ENCODE data around the gene RAB3GAP2.
A peak's percentile ranks its signal among the peaks of the same experiment; 100 is the strongest.
"Not testable (repeated sequence)": the region's sequence is repeated elsewhere in the genome, so short reads cannot be mapped to it uniquely, and the experiment has no call there.

RAB3GAP2 gene

DNA sequence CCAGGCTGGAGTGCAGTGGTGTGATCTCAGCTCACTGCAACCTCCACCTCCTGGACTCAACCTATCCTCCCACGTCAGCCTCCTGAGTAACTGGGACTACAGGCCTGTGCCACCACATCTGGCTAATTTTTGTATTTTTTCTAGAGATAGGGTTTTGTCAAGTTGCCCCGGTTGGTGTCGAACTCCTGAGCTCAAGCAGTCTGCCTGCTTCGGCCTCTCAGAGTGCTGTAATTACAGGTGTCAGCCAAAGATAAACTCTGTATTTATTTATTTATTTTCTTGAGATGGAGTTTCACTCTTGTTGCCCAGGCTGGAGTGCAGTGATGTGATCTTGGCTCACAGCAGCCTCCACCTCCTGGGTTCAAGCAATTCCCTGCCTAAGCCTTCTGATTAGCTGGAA is 159.7 kb downstream of the RAB3GAP2 start:
- not testable (repeated sequence) for H3K27me3 Mint-ChIP-seq; H3K9me3 Mint-ChIP-seq; H3K4me3 Mint-ChIP-seq; H3K27ac Mint-ChIP-seq; H3K4me1 Mint-ChIP-seq (ENCODE audit: low read depth); DNase-seq
- H3K36me3 Mint-ChIP-seq (ENCODE audit: low read depth): peaks cover 81% of the 10 kb centered on the region

DNA sequence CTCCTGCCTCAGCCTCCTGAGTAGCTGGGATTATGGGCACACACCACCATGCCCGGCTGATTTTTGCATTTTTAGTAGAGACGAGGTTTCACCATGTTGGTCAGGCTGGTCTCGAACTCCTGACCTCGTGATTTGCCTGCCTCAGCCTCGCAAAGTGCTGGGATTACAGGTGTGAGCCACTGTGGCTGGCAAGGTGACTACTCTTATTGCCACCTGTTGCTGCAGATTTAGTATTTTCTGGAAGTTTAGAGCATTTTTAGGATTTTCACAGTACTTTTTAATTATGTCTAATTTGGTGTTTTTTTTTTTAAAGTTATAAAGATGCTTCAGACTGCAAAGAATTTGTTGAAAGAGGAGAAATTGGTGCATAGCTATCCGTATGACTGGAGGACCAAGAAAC is 161.8 kb downstream of the RAB3GAP2 start:
- not testable (repeated sequence) for H3K27me3 Mint-ChIP-seq; H3K9me3 Mint-ChIP-seq; H3K4me3 Mint-ChIP-seq; H3K4me1 Mint-ChIP-seq (ENCODE audit: low read depth); DNase-seq; H3K27ac Mint-ChIP-seq
- peaks cover 84% of the 10 kb centered on the region for H3K36me3 Mint-ChIP-seq (ENCODE audit: low read depth)

DNA sequence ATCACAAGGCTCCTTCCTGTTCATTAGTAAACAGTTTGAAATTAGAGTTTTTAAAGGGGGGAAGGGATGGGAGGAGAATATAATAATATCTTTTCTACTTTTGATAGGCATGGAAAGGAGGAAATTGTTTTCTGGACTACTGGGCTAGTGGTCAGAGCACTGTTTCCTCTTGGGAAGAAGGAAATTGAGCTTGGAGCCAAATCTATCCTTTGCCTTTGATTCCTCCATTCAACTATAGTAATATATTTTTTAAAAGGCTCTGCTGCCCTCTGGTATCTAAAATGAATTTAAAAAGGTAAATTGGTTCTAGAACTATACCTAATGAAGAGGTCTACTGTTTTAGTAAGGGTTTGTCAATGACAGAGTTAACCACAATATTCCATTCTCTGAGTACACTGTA is 172.4 kb downstream of the RAB3GAP2 start:
- H3K9me3 Mint-ChIP-seq: no peaks in the 10 kb centered on the region
- peaks cover 23% of the 10 kb centered on the region for H3K4me1 Mint-ChIP-seq (ENCODE audit: low read depth)
- no peaks in the 10 kb centered on the region for H3K27me3 Mint-ChIP-seq
- H3K27ac Mint-ChIP-seq: peak overlapping the region; percentile 33
- H3K4me3 Mint-ChIP-seq: no peak overlapping the region
- peaks cover 77% of the 10 kb centered on the region for H3K36me3 Mint-ChIP-seq (ENCODE audit: low read depth)
- DNase-seq: no peak

All from activated T-cell treated with anti-CD3 and anti-CD28 coated beads, Interleukin-2, amount 50 U/mL, for 24 hours (primary cell).